Stimulated activated CD4-positive, alpha-beta T cell treated with anti-CD3 and anti-CD28 coated beads, Interleukin-15, amount 100 ng/mL, for 1 hour (primary cell): ENCODE measurements around the gene ERICH2.

Experiments used
- DNase-seq, 2 donors: peaks; one replicate each; pipeline ENCODE4 v3.0.0-alpha.2; 2020; ENCODE audit warnings: low read depth in 1 of 2, low spot score in 1 of 2

The ERICH2 gene

GRCh38 chr2:170762760-170763159 is 7.4 kb upstream of the ERICH2 start:
- DNase-seq = no peak

GRCh38 chr2:170763232-170763631 is 6.9 kb upstream of the ERICH2 start:
- no peak for DNase-seq

DNA sequence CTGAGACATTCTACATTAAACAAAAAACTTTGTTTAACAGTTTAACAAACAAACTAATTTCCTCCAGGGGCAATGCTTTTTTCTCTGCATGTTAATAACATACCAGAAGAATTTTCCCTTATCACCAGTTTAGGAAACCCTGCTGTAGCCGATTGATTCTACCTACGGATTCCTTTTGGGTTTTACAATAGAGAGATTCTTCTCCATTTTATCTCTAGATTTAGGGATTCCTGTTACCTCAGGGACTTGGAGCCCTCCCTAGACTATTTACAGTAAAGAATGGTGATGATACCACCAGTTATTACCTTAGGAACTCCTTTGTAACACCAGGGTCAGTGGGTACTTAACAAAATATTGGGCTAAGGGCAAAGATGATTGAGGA is 5.3 kb upstream of the ERICH2 start:
- DNase-seq = no peak

GRCh38 chr2:170766693-170767092 is 3.5 kb upstream of the ERICH2 start:
- DNase-seq = no peak

- peak; percentile 21 to 44 for DNase-seq
Observed at GRCh38 chr2:170770606-170771420, 635 bp downstream of the ERICH2 start.

GRCh38 chr2:170771421-170771937 is 1.3 kb downstream of the ERICH2 start:
- DNase-seq = no peak

- no peak for DNase-seq
Observed at GRCh38 chr2:170772295-170772694, 2.1 kb downstream of the ERICH2 start.

GRCh38 chr2:170774074-170774473 is 3.9 kb downstream of the ERICH2 start:
- no peak for DNase-seq

- DNase-seq = no peak
Observed at GRCh38 chr2:170778900-170779299, 8.7 kb downstream of the ERICH2 start.

GRCh38 chr2:170779304-170779703 is 9.1 kb downstream of the ERICH2 start:
- DNase-seq = no peak

GRCh38 chr2:170782673-170783072 is 12.5 kb downstream of the ERICH2 start:
- DNase-seq = no peak

GRCh38 chr2:170783549-170783948 is 13.4 kb downstream of the ERICH2 start:
- DNase-seq = no peak

DNA sequence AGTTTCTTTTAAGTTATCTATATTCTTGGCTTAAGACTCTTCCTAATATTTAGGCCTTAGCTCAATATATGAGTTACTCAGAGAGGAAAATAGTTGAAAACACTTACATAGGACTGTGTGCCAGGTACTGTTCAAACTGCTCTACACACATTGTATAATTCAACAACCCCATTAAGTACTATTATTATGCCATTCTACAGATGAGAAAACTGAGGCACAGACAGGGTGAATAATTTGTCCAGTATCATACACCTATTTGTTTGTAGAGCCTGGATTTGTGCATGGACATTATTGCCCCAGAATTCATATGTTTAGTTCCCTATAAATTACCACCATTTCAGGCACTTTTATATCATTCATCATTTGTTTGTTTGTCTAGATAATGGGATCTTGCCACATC is 28.8 kb downstream of the ERICH2 start:
- no peak for DNase-seq

GRCh38 chr2:170806548-170806947 is 36.4 kb downstream of the ERICH2 start:
- DNase-seq = no peak

- DNase-seq = no peak
Observed at GRCh38 chr2:170812710-170813600, 42.8 kb downstream of the ERICH2 start.

GRCh38 chr2:170813611-170814532 is 43.7 kb downstream of the ERICH2 start:
- DNase-seq = no peak

- no peak for DNase-seq
Observed at GRCh38 chr2:170814533-170815230, 44.5 kb downstream of the ERICH2 start.

DNA sequence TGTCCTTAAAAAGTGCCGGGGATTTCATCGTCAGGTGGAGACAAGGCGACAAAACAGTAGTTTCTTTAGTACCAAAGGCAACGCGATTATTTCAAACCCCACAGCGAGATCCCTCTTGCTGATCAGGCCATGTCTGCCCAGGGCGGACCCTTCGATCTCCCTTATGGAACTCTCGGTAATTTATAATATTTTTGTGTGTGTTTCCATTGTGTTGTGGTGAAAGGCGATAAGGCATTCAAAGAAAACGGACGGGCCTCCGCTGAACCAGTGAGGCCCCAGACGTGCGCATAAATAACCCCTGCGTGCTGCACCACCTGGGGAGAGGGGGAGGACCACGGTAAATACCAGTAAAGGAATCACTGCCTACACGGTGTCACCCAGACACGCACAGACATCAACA is 45.1 kb downstream of the ERICH2 start:
- no peak for DNase-seq

DNA sequence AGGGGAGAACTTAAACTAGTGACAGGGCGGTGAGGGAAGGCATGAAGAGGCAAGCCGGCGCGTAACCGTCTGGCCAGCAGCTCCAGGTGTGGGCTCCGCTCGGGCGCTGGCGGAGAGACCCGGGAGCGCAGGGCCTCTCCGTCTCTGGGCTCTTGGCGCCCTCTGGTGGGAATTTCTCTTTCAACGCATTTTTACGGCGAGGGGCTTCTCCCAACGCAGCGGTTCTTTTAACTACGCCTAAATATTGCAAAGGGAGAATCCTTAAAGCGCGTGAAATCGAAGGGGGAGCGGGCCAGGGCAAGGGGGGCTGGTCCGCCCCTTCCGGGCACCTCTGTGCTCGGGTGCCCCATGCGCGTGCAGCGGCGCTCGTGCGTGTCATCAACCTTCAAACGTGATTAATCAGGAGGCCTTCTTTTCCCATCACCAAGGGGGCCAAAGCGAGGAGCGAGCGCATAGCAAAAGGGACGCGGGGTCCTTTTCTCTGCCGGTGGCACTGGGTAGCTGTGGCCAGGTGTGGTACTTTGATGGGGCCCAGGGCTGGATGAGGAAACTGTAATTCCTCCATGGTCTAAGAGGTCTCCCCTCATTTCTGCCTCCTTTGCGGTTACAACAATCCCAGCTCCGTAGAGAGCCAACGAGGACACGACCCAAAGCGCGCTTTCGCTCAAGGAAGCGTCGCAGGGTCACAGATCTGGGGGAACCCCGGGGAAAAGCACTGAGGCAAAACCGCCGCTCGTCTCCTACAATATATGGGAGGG is 45.7 kb downstream of the ERICH2 start:
- peak; percentile 30 to 44 for DNase-seq
